A549 (cell line): ENCODE results near the gene NFKBIZ. TPM values are rescaled to one million over a fixed set of nuclear protein-coding genes. Genes with fewer than 3 reads are reported as not detected.
A peak's percentile ranks its signal among the peaks of the same experiment; 100 is the strongest.
"Not testable (repeated sequence)": the region's sequence is repeated elsewhere in the genome, so short reads cannot be mapped to it uniquely, and the experiment has no call there.

Source experiments
- ATAC-seq, 2 experiments: fragments of 200-7000 bp in 1 of 2; fragments of >200 bp in 1 of 2; cut with Nextera tagmentation in 1 of 2; cut with Tn5 transposase in 1 of 2; 3 replicates each; pipeline versions ENCODE4 v1.8.0 to v1.9.1; 2018 to 2020; ENCODE audit warnings: mild to moderate bottlenecking in 1 of 2, moderate library complexity in 1 of 2
- CTCF ChIA-PET: fragments of 300-600 bp; sonication (Branson Sonifier 250); formaldehyde crosslinking; extraction: SDS; loops from one replicate; lab custom pipeline; 2021; ENCODE audit warnings: antibody characterized with exemption, inconsistent platforms; lab: Yijun Ruan, JAX
- POLR2A ChIA-PET: fragments of 350-600 bp; formaldehyde crosslinking; extraction: SDS; loops from one replicate; lab custom pipeline; 2021; ENCODE audit warnings: antibody characterized with exemption, inconsistent platforms; lab: Yijun Ruan, JAX
- DNase-seq, 2 experiments: peaks; one replicate each; pipeline versions ENCODE4 v3.0.0 to v3.0.0-alpha.2; 2011 to 2016; ENCODE audit warnings: low read depth in 1 of 2, low spot score in 1 of 2
- FAIRE-seq: peaks from 2 replicates; lab custom pipeline; 2011; peaks lifted over from hg19 to GRCh38; lab: Jason Lieb, UNC
- H3K27ac ChIP-seq, 2 experiments: fragments of >200 bp; sonication (Bioruptor Twin); formaldehyde crosslinking; 3 replicates each; pipeline ENCODE4 v1.5.1; 2016 to 2017
- H3K4me1 ChIP-seq: fragments of >200 bp; sonication (Bioruptor Twin); formaldehyde crosslinking; 3 replicates; pipeline ENCODE4 v1.6.1; 2016
- H3K4me2 ChIP-seq: fragments of >200 bp; sonication (Bioruptor Twin); formaldehyde crosslinking; 3 replicates; pipeline ENCODE4 v1.6.1; 2016
- H3K4me3 ChIP-seq: fragments of >200 bp; sonication (Bioruptor Twin); formaldehyde crosslinking; 3 replicates; pipeline ENCODE4 v1.5.1; 2016
- H3K9me3 ChIP-seq: fragments of >200 bp; sonication (Bioruptor Twin); formaldehyde crosslinking; 3 replicates; pipeline ENCODE4 v1.6.1; 2016
- CBX8 ChIP-seq: fragments of 200-600 bp; sonication (generic); IDR thresholded peaks from 2 replicates; pipeline ENCODE4 v1.6.1; 2016
- CHD2 ChIP-seq: fragments of 150-350 bp; IDR thresholded peaks from 2 replicates; pipeline ENCODE4 v1.6.1; 2014; ENCODE audit warnings: low read length; ENCODE audit not compliant: partially characterized antibody
- ESRRA ChIP-seq: fragments of 150-350 bp; IDR thresholded peaks from 2 replicates; pipeline ENCODE4 v1.6.1; 2014; ENCODE audit warnings: mild to moderate bottlenecking, low read length, borderline replicate concordance
- FOSB ChIP-seq: fragments of 250-450 bp; sonication (Bioruptor Pico); IDR thresholded peaks from 2 replicates; pipeline ENCODE4 v1.5.0; 2020; ENCODE audit warnings: mild to moderate bottlenecking, moderate library complexity
- GATA3 ChIP-seq: IDR thresholded peaks from 2 replicates; pipeline ENCODE4 v1.6.1; 2012; ENCODE audit warnings: borderline replicate concordance
- HEYL ChIP-seq: fragments of 250-450 bp; sonication (Bioruptor Pico); IDR thresholded peaks from 2 replicates; pipeline ENCODE4 v1.8.0; 2021; ENCODE audit warnings: mild to moderate bottlenecking, moderate library complexity
- HOXB13 ChIP-seq: fragments of 250-450 bp; sonication (Bioruptor Pico); IDR thresholded peaks from 2 replicates; pipeline ENCODE4 v1.5.0; 2020; ENCODE audit warnings: low read depth, mild to moderate bottlenecking, moderate library complexity
- HOXB5 ChIP-seq: fragments of 250-450 bp; sonication (Bioruptor Pico); IDR thresholded peaks from 2 replicates; pipeline ENCODE4 v1.5.0; 2020; ENCODE audit warnings: mild to moderate bottlenecking, moderate library complexity
- JUN ChIP-seq, 2 experiments: fragments of >200 bp; sonication (Bioruptor Twin); formaldehyde crosslinking; IDR thresholded peaks; 2 replicates in 1 of 2; 3 replicates in 1 of 2; pipeline ENCODE4 v1.6.1; 2016 to 2017
- JUNB ChIP-seq: fragments of >200 bp; sonication (Bioruptor Twin); formaldehyde crosslinking; IDR thresholded peaks from 2 replicates; pipeline ENCODE4 v1.6.1; 2016
- MAFK ChIP-seq: fragments of 450-650 bp; IDR thresholded peaks from 2 replicates; pipeline ENCODE4 v1.6.1; 2014; ENCODE audit not compliant: partially characterized antibody
- MYC ChIP-seq: IDR thresholded peaks from 2 replicates; pipeline ENCODE4 v1.6.1; 2012; ENCODE audit warnings: mild to moderate bottlenecking, inconsistent platforms, low read length, improper control_type of control experiment, borderline replicate concordance
- NFE2L2 ChIP-seq: fragments of 150-350 bp; conservative IDR thresholded peaks from 2 replicates; pipeline ENCODE4 v1.6.1; 2014; ENCODE audit warnings: low read length
- POLR2AphosphoS2 ChIP-seq: conservative IDR thresholded peaks from 2 replicates; pipeline ENCODE4 v1.6.1; 2012; ENCODE audit warnings: low read length, improper control_type of control experiment, inconsistent platforms
- RARB ChIP-seq: fragments of 250-450 bp; sonication (Bioruptor Pico); IDR thresholded peaks from 2 replicates; pipeline ENCODE4 v1.8.0; 2021; ENCODE audit warnings: mild to moderate bottlenecking, moderate library complexity
- RNF2 ChIP-seq: fragments of 200-600 bp; sonication (generic); IDR thresholded peaks from 2 replicates; pipeline ENCODE4 v1.6.1; 2016; ENCODE audit warnings: low read depth, mild to moderate bottlenecking, antibody characterized with exemption, moderate library complexity, borderline replicate concordance
- SMC3 ChIP-seq: fragments of >200 bp; sonication (Bioruptor Twin); formaldehyde crosslinking; IDR thresholded peaks from 3 replicates; pipeline ENCODE4 v1.6.1; 2018; ENCODE audit warnings: inconsistent platforms
- TP53 ChIP-seq: fragments of 250-450 bp; sonication (Bioruptor Pico); IDR thresholded peaks from 2 replicates; pipeline ENCODE4 v1.5.0; 2021; ENCODE audit warnings: mild to moderate bottlenecking, moderate library complexity
- ZFP36 ChIP-seq: fragments of 450-650 bp; IDR thresholded peaks from 2 replicates; pipeline ENCODE4 v1.6.1; 2014; ENCODE audit warnings: borderline replicate concordance; ENCODE audit not compliant: partially characterized antibody
- WGBS: methylation state at CpG from one replicate; pipeline ENCODE4 v1.1.6; 2017; ENCODE audit errors: missing lambda C conversion rate; 5-methylcytosine and 5-hydroxymethylcytosine counted together
- polyA plus RNA-seq, 4 experiments: library from polyadenylated mRNA; depleted of rRNA in 3 of 4; stranded (reverse); fragments of >200 nt; fragmentation: RNase III in 1 of 4; extraction: RNeasy Plus Mini Kit Qiagen cat#74134 plus additional on column Dnase treatment in 1 of 4; gene quantifications; 2 replicates in 3 of 4; 3 replicates in 1 of 4; pipeline ENCODE4 v1.2.3, GENCODE V29; 2011 to 2017
- TF ChIP-seq, protein P1 (sequence below): IDR thresholded peaks from 2 replicates; pipeline ENCODE4 v1.6.1; 2012
- TF ChIP-seq, protein P2 (sequence below): fragments of >200 bp; sonication (Bioruptor Twin); formaldehyde crosslinking; IDR thresholded peaks from 2 replicates; pipeline ENCODE4 v1.6.1; 2016
- TF ChIP-seq, protein P3 (sequence below): fragments of 200-600 bp; sonication (generic); IDR thresholded peaks from 2 replicates; pipeline ENCODE4 v1.6.1; 2016; ENCODE audit warnings: antibody characterized with exemption, mild to moderate bottlenecking, moderate library complexity
- TF ChIP-seq, protein P4 (sequence below): fragments of >200 bp; sonication (Bioruptor Twin); formaldehyde crosslinking; IDR thresholded peaks from 3 replicates; pipeline ENCODE4 v1.6.1; 2016

The NFKBIZ gene
- polyA plus RNA-seq, 2 of the 4 experiments (the other 2 are of a cell fraction), result 19.8 to 36.1 TPM

DNA sequence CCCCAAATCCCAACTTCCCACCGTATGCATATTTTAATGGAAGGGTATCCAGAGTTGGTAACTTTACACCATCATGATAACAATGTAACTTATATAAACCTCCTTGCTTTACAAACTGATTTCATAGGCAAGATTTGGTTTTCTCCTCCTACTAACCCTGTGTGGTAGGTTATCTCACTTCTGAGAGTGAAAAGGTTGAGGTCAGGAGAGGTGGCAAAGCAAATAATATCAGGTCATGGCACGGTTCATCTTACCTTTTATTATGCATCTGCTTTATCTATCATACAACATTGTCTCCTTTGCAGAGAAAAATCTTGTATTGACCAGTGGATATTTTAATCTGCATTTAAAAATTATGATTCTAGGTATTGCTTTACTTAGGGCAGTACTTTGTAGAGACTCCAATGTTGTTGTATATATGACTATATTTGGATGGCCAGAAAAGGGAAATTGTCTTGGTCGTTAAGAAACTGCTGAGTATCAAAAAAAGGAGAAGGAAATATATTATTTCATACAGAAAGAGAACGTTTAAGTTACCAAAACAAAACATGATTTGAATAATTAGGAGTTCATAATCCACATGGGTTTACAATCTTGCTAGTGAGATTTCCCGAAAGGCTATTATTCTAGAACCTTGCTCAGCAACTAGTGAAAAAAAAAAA lies 30.4 kb downstream of the NFKBIZ start:
- no peak overlapping the region for H3K27ac ChIP-seq
- POLR2A ChIA-PET, result no interaction called here
- ATAC-seq (no peak), FAIRE-seq (peak; percentile 39), DNase-seq (no peak)
- no peaks in the 10 kb centered on the region for H3K4me1 ChIP-seq
- no peak overlapping the region for H3K4me3 ChIP-seq
- H3K4me2 ChIP-seq, result no peak overlapping the region
- WGBS, result 70% methylated on average over 5 of the region's 5 CpGs
- CTCF ChIA-PET, result no interaction called here
- peak; percentile 72 for TF ChIP-seq MAFK
- no peak for TF ChIP-seq JUN (IDR thresholded peaks at IDR 0.05)
- no peaks in the 10 kb centered on the region for H3K9me3 ChIP-seq

DNA sequence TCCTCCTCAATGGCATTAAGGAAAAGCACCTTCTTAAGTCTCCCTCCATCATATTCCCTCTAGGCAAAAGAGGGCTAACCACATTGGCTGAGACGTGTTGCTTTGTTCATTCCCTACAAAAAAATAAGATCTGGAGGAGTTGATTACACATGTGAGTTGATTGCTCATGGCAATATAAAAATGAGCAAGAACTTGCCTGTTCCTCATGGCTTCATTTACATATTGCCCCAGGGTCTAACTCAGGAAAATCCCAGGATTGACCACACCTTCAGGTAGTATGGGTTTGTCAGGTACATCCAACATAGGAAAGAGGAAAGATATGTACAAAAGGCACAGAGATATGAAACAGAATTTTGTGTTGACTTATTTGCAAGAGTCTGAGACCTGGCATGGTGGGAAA lies 35.5 kb downstream of the NFKBIZ start:
- no peak overlapping the region for H3K4me3 ChIP-seq
- no peaks in the 10 kb centered on the region for H3K4me1 ChIP-seq
- ChIA-PET POLR2A (no interaction called here), CTCF (no interaction called here)
- WGBS, result 68% methylated on average over 1 of the region's 1 CpG
- H3K9me3 ChIP-seq, result no peaks in the 10 kb centered on the region
- no peak for DNase-seq
- no peak for TF ChIP-seq JUN (IDR thresholded peaks at IDR 0.05)
- TF ChIP-seq SMC3, result no peak
- TF ChIP-seq HEYL (CRISPR knock-in tag), result no peak
- no peak for TF ChIP-seq ZFP36
- TF ChIP-seq JUNB, result no peak
- no peak for TF ChIP-seq ESRRA
- no peak for TF ChIP-seq POLR2AphosphoS2
- TF ChIP-seq CHD2, result no peak
- TF ChIP-seq, protein P1, sequence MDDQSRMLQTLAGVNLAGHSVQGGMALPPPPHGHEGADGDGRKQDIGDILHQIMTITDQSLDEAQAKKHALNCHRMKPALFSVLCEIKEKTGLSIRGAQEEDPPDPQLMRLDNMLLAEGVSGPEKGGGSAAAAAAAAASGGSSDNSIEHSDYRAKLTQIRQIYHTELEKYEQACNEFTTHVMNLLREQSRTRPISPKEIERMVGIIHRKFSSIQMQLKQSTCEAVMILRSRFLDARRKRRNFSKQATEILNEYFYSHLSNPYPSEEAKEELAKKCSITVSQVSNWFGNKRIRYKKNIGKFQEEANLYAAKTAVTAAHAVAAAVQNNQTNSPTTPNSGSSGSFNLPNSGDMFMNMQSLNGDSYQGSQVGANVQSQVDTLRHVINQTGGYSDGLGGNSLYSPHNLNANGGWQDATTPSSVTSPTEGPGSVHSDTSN, result no peak
- no peak for TF ChIP-seq TP53 (CRISPR knock-in tag)
- TF ChIP-seq, protein P2, sequence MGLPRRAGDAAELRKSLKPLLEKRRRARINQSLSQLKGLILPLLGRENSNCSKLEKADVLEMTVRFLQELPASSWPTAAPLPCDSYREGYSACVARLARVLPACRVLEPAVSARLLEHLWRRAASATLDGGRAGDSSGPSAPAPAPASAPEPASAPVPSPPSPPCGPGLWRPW, result no peak
- TF ChIP-seq, protein P3, sequence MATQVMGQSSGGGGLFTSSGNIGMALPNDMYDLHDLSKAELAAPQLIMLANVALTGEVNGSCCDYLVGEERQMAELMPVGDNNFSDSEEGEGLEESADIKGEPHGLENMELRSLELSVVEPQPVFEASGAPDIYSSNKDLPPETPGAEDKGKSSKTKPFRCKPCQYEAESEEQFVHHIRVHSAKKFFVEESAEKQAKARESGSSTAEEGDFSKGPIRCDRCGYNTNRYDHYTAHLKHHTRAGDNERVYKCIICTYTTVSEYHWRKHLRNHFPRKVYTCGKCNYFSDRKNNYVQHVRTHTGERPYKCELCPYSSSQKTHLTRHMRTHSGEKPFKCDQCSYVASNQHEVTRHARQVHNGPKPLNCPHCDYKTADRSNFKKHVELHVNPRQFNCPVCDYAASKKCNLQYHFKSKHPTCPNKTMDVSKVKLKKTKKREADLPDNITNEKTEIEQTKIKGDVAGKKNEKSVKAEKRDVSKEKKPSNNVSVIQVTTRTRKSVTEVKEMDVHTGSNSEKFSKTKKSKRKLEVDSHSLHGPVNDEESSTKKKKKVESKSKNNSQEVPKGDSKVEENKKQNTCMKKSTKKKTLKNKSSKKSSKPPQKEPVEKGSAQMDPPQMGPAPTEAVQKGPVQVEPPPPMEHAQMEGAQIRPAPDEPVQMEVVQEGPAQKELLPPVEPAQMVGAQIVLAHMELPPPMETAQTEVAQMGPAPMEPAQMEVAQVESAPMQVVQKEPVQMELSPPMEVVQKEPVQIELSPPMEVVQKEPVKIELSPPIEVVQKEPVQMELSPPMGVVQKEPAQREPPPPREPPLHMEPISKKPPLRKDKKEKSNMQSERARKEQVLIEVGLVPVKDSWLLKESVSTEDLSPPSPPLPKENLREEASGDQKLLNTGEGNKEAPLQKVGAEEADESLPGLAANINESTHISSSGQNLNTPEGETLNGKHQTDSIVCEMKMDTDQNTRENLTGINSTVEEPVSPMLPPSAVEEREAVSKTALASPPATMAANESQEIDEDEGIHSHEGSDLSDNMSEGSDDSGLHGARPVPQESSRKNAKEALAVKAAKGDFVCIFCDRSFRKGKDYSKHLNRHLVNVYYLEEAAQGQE, result no peak
- no peak overlapping the region for H3K4me2 ChIP-seq
- ATAC-seq, result no peak
- H3K27ac ChIP-seq, result no peak overlapping the region
- no peak for FAIRE-seq

DNA sequence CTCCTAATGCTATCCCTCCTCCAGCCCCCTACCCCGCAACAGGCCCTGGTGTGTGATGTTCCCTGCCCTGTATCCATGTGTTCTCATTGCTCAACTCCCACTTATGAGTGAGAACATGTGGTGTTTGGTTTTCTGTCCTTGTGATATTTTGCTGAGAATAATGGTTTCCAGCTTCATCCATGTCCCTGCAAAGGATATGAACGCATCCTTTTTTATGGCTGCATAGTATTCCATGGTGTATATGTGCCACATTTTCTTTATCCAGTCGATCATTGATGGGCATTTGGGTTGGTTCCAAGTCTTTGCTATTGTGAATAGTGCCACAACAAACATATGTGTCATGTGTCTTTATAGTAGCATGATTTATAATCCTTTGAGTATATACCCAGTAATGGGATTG lies 36.3 kb downstream of the NFKBIZ start:
- WGBS, result 63% methylated on average over 3 of the region's 3 CpGs
- H3K4me3 ChIP-seq, H3K4me2 ChIP-seq, H3K4me1 ChIP-seq, DNase-seq, ATAC-seq, FAIRE-seq, CTCF ChIA-PET, H3K27ac ChIP-seq, H3K9me3 ChIP-seq, POLR2A ChIA-PET: not testable (repeated sequence)

DNA sequence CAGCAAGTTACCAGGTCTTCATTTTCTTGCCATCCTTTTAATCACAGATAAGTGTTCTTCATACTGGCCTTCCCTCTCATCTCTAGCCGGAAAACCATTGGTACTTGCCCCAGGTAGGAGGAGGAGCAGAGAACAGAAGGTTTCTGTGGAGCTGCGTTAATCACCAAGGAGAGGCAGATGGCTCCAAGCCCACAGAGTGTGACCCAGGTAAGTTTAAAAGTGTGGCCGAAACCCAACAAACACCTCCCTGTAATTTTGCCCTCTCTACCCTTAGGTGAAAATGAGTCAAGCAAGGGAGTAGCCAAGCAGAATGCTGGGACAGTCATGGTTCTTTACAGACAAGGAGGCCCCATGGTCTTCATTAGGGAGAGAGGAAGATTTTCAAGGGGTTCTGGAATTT lies 37.3 kb downstream of the NFKBIZ start:
- ChIA-PET CTCF (interaction anchor here (0.8 kb wide), 1 partner anchor 12 kb away, joined by 3 read pairs; no protein-coding TSS in a partner anchor), POLR2A (no interaction called here)
- Histone ChIP-seq H3K4me1 (no peaks in the 10 kb centered on the region), H3K4me2 (no peak overlapping the region), H3K9me3 (no peaks in the 10 kb centered on the region), H3K27ac (no peak overlapping the region), H3K4me3 (no peak overlapping the region)
- 91% methylated on average over 3 of the region's 3 CpGs for WGBS
- no peak for ATAC-seq
- DNase-seq, result no peak
- no peak for FAIRE-seq
- TF ChIP-seq HOXB5 (no peak), TP53 (CRISPR knock-in tag) (no peak), RNF2 (no peak), NFE2L2 (no peak), GATA3 (no peak), CHD2 (no peak), HOXB13 (CRISPR knock-in tag) (no peak), POLR2AphosphoS2 (no peak), CBX8 (no peak), FOSB (CRISPR knock-in tag) (no peak), RARB (no peak), MYC (no peak)
- TF ChIP-seq, protein P2, result no peak
- TF ChIP-seq, protein P4, sequence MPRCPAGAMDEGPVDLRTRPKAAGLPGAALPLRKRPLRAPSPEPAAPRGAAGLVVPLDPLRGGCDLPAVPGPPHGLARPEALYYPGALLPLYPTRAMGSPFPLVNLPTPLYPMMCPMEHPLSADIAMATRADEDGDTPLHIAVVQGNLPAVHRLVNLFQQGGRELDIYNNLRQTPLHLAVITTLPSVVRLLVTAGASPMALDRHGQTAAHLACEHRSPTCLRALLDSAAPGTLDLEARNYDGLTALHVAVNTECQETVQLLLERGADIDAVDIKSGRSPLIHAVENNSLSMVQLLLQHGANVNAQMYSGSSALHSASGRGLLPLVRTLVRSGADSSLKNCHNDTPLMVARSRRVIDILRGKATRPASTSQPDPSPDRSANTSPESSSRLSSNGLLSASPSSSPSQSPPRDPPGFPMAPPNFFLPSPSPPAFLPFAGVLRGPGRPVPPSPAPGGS, result no peak
